Myometrial cell (primary cell): ENCODE results near the gene IFT57. TPM values are rescaled to one million over a fixed set of nuclear protein-coding genes. Genes with fewer than 3 reads are reported as not detected.

ENCODE experiments used
- total RNA-seq: library from RNA; depleted of rRNA; stranded (reverse); fragments of >200 nt; gene quantifications from 2 replicates; pipeline ENCODE4 v1.2.3, GENCODE V29; 2015

IFT57 gene
- total RNA-seq = 49.1 and 84.2 TPM in 2 replicates

GRCh38 chr3:108221911-108222852 is at the start of gene IFT57:
TSS of gene IFT57 (minus strand) at chr3:108222424. CDS start at chr3:108222322, 102 bp downstream.

Other genes with a start within 250 kb of the IFT57 start
- gene CD47, start 131.4 kb downstream of the IFT57 start, total RNA-seq = 51.3 and 62.0 TPM in 2 replicates
- not detected in 2 replicates for gene HHLA2, start 74.1 kb upstream of the IFT57 start, total RNA-seq